A549 (cell line): ENCODE data around the gene PARM1. TPM values are rescaled to one million over a fixed set of nuclear protein-coding genes. Genes with fewer than 3 reads are reported as not detected.

ENCODE experiments used
- ATAC-seq, 2 experiments: fragments of 200-7000 bp in 1 of 2; fragments of >200 bp in 1 of 2; cut with Nextera tagmentation in 1 of 2; cut with Tn5 transposase in 1 of 2; 3 replicates each; pipeline versions ENCODE4 v1.8.0 to v1.9.1; 2018 to 2020; ENCODE audit warnings: mild to moderate bottlenecking in 1 of 2, moderate library complexity in 1 of 2
- CTCF ChIA-PET: fragments of 300-600 bp; sonication (Branson Sonifier 250); formaldehyde crosslinking; extraction: SDS; loops from one replicate; lab custom pipeline; 2021; ENCODE audit warnings: antibody characterized with exemption, inconsistent platforms; lab: Yijun Ruan, JAX
- POLR2A ChIA-PET: fragments of 350-600 bp; formaldehyde crosslinking; extraction: SDS; loops from one replicate; lab custom pipeline; 2021; ENCODE audit warnings: antibody characterized with exemption, inconsistent platforms; lab: Yijun Ruan, JAX
- DNase-seq, 2 experiments: peaks; one replicate each; pipeline versions ENCODE4 v3.0.0 to v3.0.0-alpha.2; 2011 to 2016; ENCODE audit warnings: low read depth in 1 of 2, low spot score in 1 of 2
- FAIRE-seq: peaks from 2 replicates; lab custom pipeline; 2011; peaks lifted over from hg19 to GRCh38; lab: Jason Lieb, UNC
- H3K27ac ChIP-seq, 2 experiments: fragments of >200 bp; sonication (Bioruptor Twin); formaldehyde crosslinking; 3 replicates each; pipeline ENCODE4 v1.5.1; 2016 to 2017
- H3K4me1 ChIP-seq: fragments of >200 bp; sonication (Bioruptor Twin); formaldehyde crosslinking; 3 replicates; pipeline ENCODE4 v1.6.1; 2016
- H3K4me2 ChIP-seq: fragments of >200 bp; sonication (Bioruptor Twin); formaldehyde crosslinking; 3 replicates; pipeline ENCODE4 v1.6.1; 2016
- H3K4me3 ChIP-seq: fragments of >200 bp; sonication (Bioruptor Twin); formaldehyde crosslinking; 3 replicates; pipeline ENCODE4 v1.5.1; 2016
- H3K9me3 ChIP-seq: fragments of >200 bp; sonication (Bioruptor Twin); formaldehyde crosslinking; 3 replicates; pipeline ENCODE4 v1.6.1; 2016
- BCL3 ChIP-seq: fragments of >200 bp; sonication (Bioruptor Twin); formaldehyde crosslinking; IDR thresholded peaks from 3 replicates; pipeline ENCODE4 v1.6.1; 2016
- CBX2 ChIP-seq: fragments of 200-600 bp; sonication (generic); IDR thresholded peaks from 2 replicates; pipeline ENCODE4 v1.6.1; 2016; ENCODE audit warnings: low read depth, mild to moderate bottlenecking, borderline replicate concordance
- CHD2 ChIP-seq: fragments of 150-350 bp; IDR thresholded peaks from 2 replicates; pipeline ENCODE4 v1.6.1; 2014; ENCODE audit warnings: low read length; ENCODE audit not compliant: partially characterized antibody
- EHF ChIP-seq: fragments of 250-450 bp; sonication (Bioruptor Pico); IDR thresholded peaks from 2 replicates; pipeline ENCODE4 v1.5.0; 2020; ENCODE audit warnings: mild to moderate bottlenecking
- EHMT2 ChIP-seq: fragments of 200-600 bp; sonication (generic); IDR thresholded peaks from 2 replicates; pipeline ENCODE4 v1.6.1; 2016; ENCODE audit warnings: antibody characterized with exemption, low read depth, mild to moderate bottlenecking, moderate library complexity
- FOSB ChIP-seq: fragments of 250-450 bp; sonication (Bioruptor Pico); IDR thresholded peaks from 2 replicates; pipeline ENCODE4 v1.5.0; 2020; ENCODE audit warnings: mild to moderate bottlenecking, moderate library complexity
- FOXS1 ChIP-seq: fragments of 250-450 bp; sonication (Bioruptor Pico); IDR thresholded peaks from 2 replicates; pipeline ENCODE4 v1.5.0; 2020; ENCODE audit warnings: mild to moderate bottlenecking, moderate library complexity
- GATA3 ChIP-seq: IDR thresholded peaks from 2 replicates; pipeline ENCODE4 v1.6.1; 2012; ENCODE audit warnings: borderline replicate concordance
- HDAC2 ChIP-seq: fragments of 200-600 bp; sonication (generic); IDR thresholded peaks from 2 replicates; pipeline ENCODE4 v1.6.1; 2016
- HEYL ChIP-seq: fragments of 250-450 bp; sonication (Bioruptor Pico); IDR thresholded peaks from 2 replicates; pipeline ENCODE4 v1.8.0; 2021; ENCODE audit warnings: mild to moderate bottlenecking, moderate library complexity
- KDM5A ChIP-seq: fragments of 200-600 bp; sonication (generic); IDR thresholded peaks from 2 replicates; pipeline ENCODE4 v1.6.1; 2016; ENCODE audit warnings: antibody characterized with exemption, mild to moderate bottlenecking
- MAFK ChIP-seq: fragments of 450-650 bp; IDR thresholded peaks from 2 replicates; pipeline ENCODE4 v1.6.1; 2014; ENCODE audit not compliant: partially characterized antibody
- MAZ ChIP-seq: fragments of 150-350 bp; IDR thresholded peaks from 2 replicates; pipeline ENCODE4 v1.6.1; 2014; ENCODE audit warnings: antibody characterized with exemption, low read depth, low read length, borderline replicate concordance
- MYC ChIP-seq: IDR thresholded peaks from 2 replicates; pipeline ENCODE4 v1.6.1; 2012; ENCODE audit warnings: mild to moderate bottlenecking, inconsistent platforms, low read length, improper control_type of control experiment, borderline replicate concordance
- NFE2L2 ChIP-seq: fragments of 150-350 bp; conservative IDR thresholded peaks from 2 replicates; pipeline ENCODE4 v1.6.1; 2014; ENCODE audit warnings: low read length
- PHF8 ChIP-seq: fragments of 200-600 bp; sonication (generic); IDR thresholded peaks from 2 replicates; pipeline ENCODE4 v1.6.1; 2016; ENCODE audit warnings: low read depth, mild to moderate bottlenecking, antibody characterized with exemption, moderate library complexity, borderline replicate concordance
- POLR2AphosphoS2 ChIP-seq: conservative IDR thresholded peaks from 2 replicates; pipeline ENCODE4 v1.6.1; 2012; ENCODE audit warnings: low read length, improper control_type of control experiment, inconsistent platforms
- RAD21 ChIP-seq, 2 experiments: fragments of >200 bp in 1 of 2; sonication (Bioruptor Twin) in 1 of 2; formaldehyde crosslinking in 1 of 2; IDR thresholded peaks in 1 of 2; conservative IDR thresholded peaks in 1 of 2; 2 replicates in 1 of 2; 3 replicates in 1 of 2; pipeline ENCODE4 v1.6.1; 2012 to 2018; ENCODE audit warnings: inconsistent platforms in 1 of 2
- RARB ChIP-seq: fragments of 250-450 bp; sonication (Bioruptor Pico); IDR thresholded peaks from 2 replicates; pipeline ENCODE4 v1.8.0; 2021; ENCODE audit warnings: mild to moderate bottlenecking, moderate library complexity
- RCOR1 ChIP-seq: fragments of 150-350 bp; IDR thresholded peaks from 2 replicates; pipeline ENCODE4 v1.6.1; 2014; ENCODE audit warnings: antibody characterized with exemption, low read length, low read depth
- RFX5 ChIP-seq: fragments of 450-650 bp; IDR thresholded peaks from 2 replicates; pipeline ENCODE4 v1.7.1; 2014; ENCODE audit warnings: antibody characterized with exemption, mild to moderate bottlenecking, moderate library complexity
- SMC3 ChIP-seq: fragments of >200 bp; sonication (Bioruptor Twin); formaldehyde crosslinking; IDR thresholded peaks from 3 replicates; pipeline ENCODE4 v1.6.1; 2018; ENCODE audit warnings: inconsistent platforms
- ZNF302 ChIP-seq: fragments of 250-450 bp; sonication (Bioruptor Pico); IDR thresholded peaks from 2 replicates; pipeline ENCODE4 v1.9.0; 2021; ENCODE audit warnings: inconsistent platforms, mild to moderate bottlenecking, moderate library complexity
- ZSCAN20 ChIP-seq: fragments of 250-450 bp; sonication (Bioruptor Pico); IDR thresholded peaks from 2 replicates; pipeline ENCODE4 v1.8.0; 2022; ENCODE audit warnings: mild to moderate bottlenecking, moderate library complexity
- WGBS: methylation state at CpG from one replicate; pipeline ENCODE4 v1.1.6; 2017; ENCODE audit errors: missing lambda C conversion rate; 5-methylcytosine and 5-hydroxymethylcytosine counted together
- polyA plus RNA-seq, 4 experiments: library from polyadenylated mRNA; depleted of rRNA in 3 of 4; stranded (reverse); fragments of >200 nt; fragmentation: RNase III in 1 of 4; extraction: RNeasy Plus Mini Kit Qiagen cat#74134 plus additional on column Dnase treatment in 1 of 4; gene quantifications; 2 replicates in 3 of 4; 3 replicates in 1 of 4; pipeline ENCODE4 v1.2.3, GENCODE V29; 2011 to 2017
- TF ChIP-seq, protein P1 (sequence below): IDR thresholded peaks from 2 replicates; pipeline ENCODE4 v1.6.1; 2012
- TF ChIP-seq, protein P2 (sequence below): fragments of >200 bp; sonication (Bioruptor Twin); formaldehyde crosslinking; IDR thresholded peaks from 3 replicates; pipeline ENCODE4 v1.5.1; 2016
- TF ChIP-seq, protein P3 (sequence below): fragments of 250-450 bp; sonication (Bioruptor Pico); IDR thresholded peaks from 2 replicates; pipeline ENCODE4 v1.5.0; 2021; ENCODE audit warnings: mild to moderate bottlenecking, moderate library complexity, borderline replicate concordance

PARM1 gene
- polyA plus RNA-seq, 2 of the 4 experiments (the other 2 are of a cell fraction), result 0.37 to 2.5 TPM

- no peak for DNase-seq
- Histone ChIP-seq H3K9me3 (no peaks in the 10 kb centered on the region), H3K4me2 (no peak overlapping the region), H3K4me3 (no peak overlapping the region), H3K4me1 (no peaks in the 10 kb centered on the region), H3K27ac (no peak overlapping the region)
- POLR2A ChIA-PET, result no interaction called here
- no peak for FAIRE-seq
- CTCF ChIA-PET, result no interaction called here
- no peak for TF ChIP-seq SMC3
- TF ChIP-seq PHF8, result no peak
- TF ChIP-seq MAZ, result no peak
- no peak for TF ChIP-seq NFE2L2
- TF ChIP-seq, protein P1, sequence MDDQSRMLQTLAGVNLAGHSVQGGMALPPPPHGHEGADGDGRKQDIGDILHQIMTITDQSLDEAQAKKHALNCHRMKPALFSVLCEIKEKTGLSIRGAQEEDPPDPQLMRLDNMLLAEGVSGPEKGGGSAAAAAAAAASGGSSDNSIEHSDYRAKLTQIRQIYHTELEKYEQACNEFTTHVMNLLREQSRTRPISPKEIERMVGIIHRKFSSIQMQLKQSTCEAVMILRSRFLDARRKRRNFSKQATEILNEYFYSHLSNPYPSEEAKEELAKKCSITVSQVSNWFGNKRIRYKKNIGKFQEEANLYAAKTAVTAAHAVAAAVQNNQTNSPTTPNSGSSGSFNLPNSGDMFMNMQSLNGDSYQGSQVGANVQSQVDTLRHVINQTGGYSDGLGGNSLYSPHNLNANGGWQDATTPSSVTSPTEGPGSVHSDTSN, result no peak
- TF ChIP-seq, protein P2, sequence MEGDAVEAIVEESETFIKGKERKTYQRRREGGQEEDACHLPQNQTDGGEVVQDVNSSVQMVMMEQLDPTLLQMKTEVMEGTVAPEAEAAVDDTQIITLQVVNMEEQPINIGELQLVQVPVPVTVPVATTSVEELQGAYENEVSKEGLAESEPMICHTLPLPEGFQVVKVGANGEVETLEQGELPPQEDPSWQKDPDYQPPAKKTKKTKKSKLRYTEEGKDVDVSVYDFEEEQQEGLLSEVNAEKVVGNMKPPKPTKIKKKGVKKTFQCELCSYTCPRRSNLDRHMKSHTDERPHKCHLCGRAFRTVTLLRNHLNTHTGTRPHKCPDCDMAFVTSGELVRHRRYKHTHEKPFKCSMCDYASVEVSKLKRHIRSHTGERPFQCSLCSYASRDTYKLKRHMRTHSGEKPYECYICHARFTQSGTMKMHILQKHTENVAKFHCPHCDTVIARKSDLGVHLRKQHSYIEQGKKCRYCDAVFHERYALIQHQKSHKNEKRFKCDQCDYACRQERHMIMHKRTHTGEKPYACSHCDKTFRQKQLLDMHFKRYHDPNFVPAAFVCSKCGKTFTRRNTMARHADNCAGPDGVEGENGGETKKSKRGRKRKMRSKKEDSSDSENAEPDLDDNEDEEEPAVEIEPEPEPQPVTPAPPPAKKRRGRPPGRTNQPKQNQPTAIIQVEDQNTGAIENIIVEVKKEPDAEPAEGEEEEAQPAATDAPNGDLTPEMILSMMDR, result no peak
- no peak for TF ChIP-seq ZSCAN20 (CRISPR knock-in tag)
- no peak for TF ChIP-seq EHMT2
- TF ChIP-seq, protein P3, sequence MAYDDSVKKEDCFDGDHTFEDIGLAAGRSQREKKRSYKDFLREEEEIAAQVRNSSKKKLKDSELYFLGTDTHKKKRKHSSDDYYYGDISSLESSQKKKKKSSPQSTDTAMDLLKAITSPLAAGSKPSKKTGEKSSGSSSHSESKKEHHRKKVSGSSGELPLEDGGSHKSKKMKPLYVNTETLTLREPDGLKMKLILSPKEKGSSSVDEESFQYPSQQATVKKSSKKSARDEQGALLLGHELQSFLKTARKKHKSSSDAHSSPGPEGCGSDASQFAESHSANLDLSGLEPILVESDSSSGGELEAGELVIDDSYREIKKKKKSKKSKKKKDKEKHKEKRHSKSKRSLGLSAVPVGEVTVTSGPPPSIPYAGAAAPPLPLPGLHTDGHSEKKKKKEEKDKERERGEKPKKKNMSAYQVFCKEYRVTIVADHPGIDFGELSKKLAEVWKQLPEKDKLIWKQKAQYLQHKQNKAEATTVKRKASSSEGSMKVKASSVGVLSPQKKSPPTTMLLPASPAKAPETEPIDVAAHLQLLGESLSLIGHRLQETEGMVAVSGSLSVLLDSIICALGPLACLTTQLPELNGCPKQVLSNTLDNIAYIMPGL (CRISPR knock-in tag), result no peak
- TF ChIP-seq CHD2, result no peak
- TF ChIP-seq RCOR1, result no peak
- TF ChIP-seq BCL3, result no peak
- TF ChIP-seq HEYL (CRISPR knock-in tag), result no peak
- TF ChIP-seq EHF (CRISPR knock-in tag), result no peak
- TF ChIP-seq FOSB (CRISPR knock-in tag), result no peak
- TF ChIP-seq RFX5, result no peak
- TF ChIP-seq ZNF302, result no peak
- TF ChIP-seq FOXS1, result no peak
- no peak for TF ChIP-seq HDAC2
- TF ChIP-seq KDM5A, result no peak
- ATAC-seq, result no peak
Measured at GRCh38 chr4:75065909-75066308, 133.0 kb downstream of the PARM1 start.

DNA sequence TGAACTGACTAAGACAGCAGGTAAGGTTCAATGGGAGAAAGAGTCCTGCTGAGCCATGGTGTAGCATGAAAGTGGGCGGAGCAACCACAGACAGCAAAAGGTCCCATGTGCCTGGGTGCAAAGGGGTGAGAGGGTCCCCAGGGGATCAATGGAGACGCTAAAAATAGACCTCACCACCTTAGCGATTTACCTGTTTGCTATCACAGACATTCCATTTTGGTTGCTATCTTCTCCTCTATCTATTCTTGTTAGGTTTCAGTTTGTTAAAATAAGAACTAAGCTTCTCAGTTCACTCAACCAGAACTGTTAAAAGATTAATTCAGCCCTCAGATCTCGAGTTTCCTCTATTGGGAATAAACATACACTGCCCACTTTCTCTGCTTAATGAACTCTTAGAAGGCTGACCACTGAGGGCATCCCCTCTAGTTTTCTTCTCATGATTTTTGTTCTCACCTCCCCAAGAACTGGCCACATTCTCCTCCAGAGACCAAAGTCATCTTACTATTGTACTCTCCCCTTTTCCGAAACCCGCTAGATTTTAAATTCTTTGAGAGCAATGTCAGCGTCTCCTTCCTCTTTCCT is 136.7 kb downstream of the PARM1 start:
- H3K27ac ChIP-seq, result no peak overlapping the region
- ChIA-PET CTCF (no interaction called here), POLR2A (no interaction called here)
- DNase-seq, result no peak
- no peak overlapping the region for H3K4me3 ChIP-seq
- no peak for TF ChIP-seq HDAC2
- no peak for TF ChIP-seq ZSCAN20 (CRISPR knock-in tag)
- TF ChIP-seq, protein P3 (CRISPR knock-in tag), result no peak
- TF ChIP-seq GATA3, result no peak
- TF ChIP-seq SMC3, result no peak
- TF ChIP-seq CBX2, result no peak
- TF ChIP-seq MYC, result no peak
- no peak for TF ChIP-seq KDM5A
- TF ChIP-seq, protein P2, result no peak
- no peak for TF ChIP-seq RARB (CRISPR knock-in tag)
- TF ChIP-seq CHD2, result no peak
- TF ChIP-seq RAD21 (conservative IDR thresholded peaks at IDR 0.05 in 1 of 2, IDR thresholded peaks at IDR 0.05 in 1 of 2), result no peak
- no peak for TF ChIP-seq POLR2AphosphoS2
- TF ChIP-seq MAFK, result no peak
- no peak for TF ChIP-seq EHF (CRISPR knock-in tag)
- FAIRE-seq, result no peak
- 47% methylated on average over 7 of the region's 7 CpGs for WGBS
- H3K4me1 ChIP-seq, result no peaks in the 10 kb centered on the region
- ATAC-seq, result no peak
- H3K9me3 ChIP-seq, result no peaks in the 10 kb centered on the region
- H3K4me2 ChIP-seq, result no peak overlapping the region
